ENCODE data around the gene LRRTM4. TPM values are rescaled to one million over a fixed set of nuclear protein-coding genes. Genes with fewer than 3 reads are reported as not detected.

The LRRTM4 gene
- total RNA-seq, 1 experiment from 2014 or later = 12.0 TPM

DNA sequence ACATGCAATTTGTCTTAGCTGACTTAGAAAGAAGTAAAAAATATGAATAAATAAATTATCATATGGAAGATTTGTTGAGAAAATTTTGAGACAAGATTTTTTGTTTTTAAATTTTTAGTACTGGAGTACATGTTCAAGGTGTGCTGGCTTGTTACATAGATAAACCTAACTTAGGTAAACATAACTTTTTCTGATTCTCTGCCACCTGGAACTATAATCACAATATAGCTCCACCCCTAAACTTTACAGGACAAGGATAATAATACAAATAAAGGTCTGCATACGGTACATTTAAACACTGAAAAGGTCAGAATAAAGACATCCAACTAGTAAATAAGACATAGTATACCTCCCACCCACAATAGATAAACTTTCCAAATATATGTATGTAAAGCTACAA, 330.5 kb downstream of the LRRTM4 start:
- no peak overlapping the region for H3K18ac ChIP-seq (ENCODE audit: insufficient read length, low read depth, low read length)
- H3K27me3 ChIP-seq (ENCODE audit: insufficient read depth, low read length) = no peaks in the 10 kb centered on the region
- no peak overlapping the region for H4K5ac ChIP-seq (ENCODE audit: insufficient read length, low read depth, low read length)
- H2BK12ac ChIP-seq (ENCODE audit: insufficient read length, low read depth, low read length) = no peak overlapping the region
- no peaks in the 10 kb centered on the region for H4K20me1 ChIP-seq (ENCODE audit: control insufficient read depth, insufficient read depth, insufficient read length)
- no peak overlapping the region for H3T11ph ChIP-seq (ENCODE audit: low read length)
- no peaks in the 10 kb centered on the region for H3K79me2 ChIP-seq (ENCODE audit: insufficient read depth, low read length)
- no peak for DNase-seq
- H3K9me3 Mint-ChIP-seq = no peaks in the 10 kb centered on the region
- no peak overlapping the region for H3K23ac ChIP-seq (ENCODE audit: insufficient read length, low read depth, low read length)
- H4K8ac ChIP-seq (replicated peaks; ENCODE audit: insufficient read length, low read depth, low read length) = no peak overlapping the region
- no peak overlapping the region for H3K4me3 Mint-ChIP-seq
- H2AK5ac ChIP-seq (ENCODE audit: insufficient read length, low read length) = no peak overlapping the region
- no peaks in the 10 kb centered on the region for H3K4me1 Mint-ChIP-seq
- no peaks in the 10 kb centered on the region for H3K9me3 ChIP-seq (ENCODE audit: control insufficient read depth, low read depth, low read length)
- no peak overlapping the region for H3K9ac ChIP-seq (ENCODE audit: extremely low read depth, insufficient read length, low read length)
- TF ChIP-seq, protein P1, sequence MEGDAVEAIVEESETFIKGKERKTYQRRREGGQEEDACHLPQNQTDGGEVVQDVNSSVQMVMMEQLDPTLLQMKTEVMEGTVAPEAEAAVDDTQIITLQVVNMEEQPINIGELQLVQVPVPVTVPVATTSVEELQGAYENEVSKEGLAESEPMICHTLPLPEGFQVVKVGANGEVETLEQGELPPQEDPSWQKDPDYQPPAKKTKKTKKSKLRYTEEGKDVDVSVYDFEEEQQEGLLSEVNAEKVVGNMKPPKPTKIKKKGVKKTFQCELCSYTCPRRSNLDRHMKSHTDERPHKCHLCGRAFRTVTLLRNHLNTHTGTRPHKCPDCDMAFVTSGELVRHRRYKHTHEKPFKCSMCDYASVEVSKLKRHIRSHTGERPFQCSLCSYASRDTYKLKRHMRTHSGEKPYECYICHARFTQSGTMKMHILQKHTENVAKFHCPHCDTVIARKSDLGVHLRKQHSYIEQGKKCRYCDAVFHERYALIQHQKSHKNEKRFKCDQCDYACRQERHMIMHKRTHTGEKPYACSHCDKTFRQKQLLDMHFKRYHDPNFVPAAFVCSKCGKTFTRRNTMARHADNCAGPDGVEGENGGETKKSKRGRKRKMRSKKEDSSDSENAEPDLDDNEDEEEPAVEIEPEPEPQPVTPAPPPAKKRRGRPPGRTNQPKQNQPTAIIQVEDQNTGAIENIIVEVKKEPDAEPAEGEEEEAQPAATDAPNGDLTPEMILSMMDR (conservative IDR thresholded peaks at IDR 0.05) = no peak
- H2BK15ac ChIP-seq (ENCODE audit: low read depth, low read length) = no peak overlapping the region
- H3K56ac ChIP-seq (ENCODE audit: insufficient read length, low read depth, low read length) = no peak overlapping the region
- H3K27ac ChIP-seq (ENCODE audit: insufficient read length, low read depth, low read length) = no peak overlapping the region
- no peak overlapping the region for H3K27ac Mint-ChIP-seq
- H3K36me3 Mint-ChIP-seq (ENCODE audit: insufficient read depth in 1 of 3, low read depth in 3 of 3) = no peaks in the 10 kb centered on the region
- no peak overlapping the region for H2BK120ac ChIP-seq (ENCODE audit: low read depth, low read length, poor library complexity, severe bottlenecking)
- WGBS (ENCODE audit: extremely low coverage, insufficient read length, low lambda C conversion rate) = no CpG with 5 or more reads among the region's 1 CpG
- H4K91ac ChIP-seq (ENCODE audit: insufficient read length, low read depth, low read length) = no peak overlapping the region
- no peak overlapping the region for H3K4me2 ChIP-seq (ENCODE audit: insufficient read depth, insufficient read length, low read length)
- H3K27me3 Mint-ChIP-seq (ENCODE audit: low read depth) = no peaks in the 10 kb centered on the region
- no peaks in the 10 kb centered on the region for H3K4me1 ChIP-seq (ENCODE audit: insufficient read depth, low read length)
- H2BK20ac ChIP-seq (ENCODE audit: low read depth, low read length, poor library complexity, severe bottlenecking) = no peak overlapping the region
- no peak overlapping the region for H2AFZ ChIP-seq (ENCODE audit: low read length)
- H3K14ac ChIP-seq (ENCODE audit: insufficient read depth, low read length) = no peak overlapping the region
- no peak overlapping the region for H3K4ac ChIP-seq (ENCODE audit: low read depth, low read length)
- H2BK5ac ChIP-seq (ENCODE audit: insufficient read length, low read length) = no peak overlapping the region
- H3K23me2 ChIP-seq (ENCODE audit: insufficient read length, low read depth, low read length, poor library complexity, severe bottlenecking) = no peaks in the 10 kb centered on the region
- H3K79me1 ChIP-seq (ENCODE audit: insufficient read depth, low read depth, low read length, poor library complexity, severe bottlenecking) = no peaks in the 10 kb centered on the region
